WERI-Rb-1 (cell line): Measurements from ENCODE around the gene MED31.
"Not testable (repeated sequence)": the region's sequence is repeated elsewhere in the genome, so short reads cannot be mapped to it uniquely, and the experiment has no call there.

Source experiments
- DNase-seq: peaks from one replicate; pipeline ENCODE4 v3.0.0-alpha.2; 2020
- H3K27ac ChIP-seq: fragments of 250-450 bp; sonication (Bioruptor Pico); 2 replicates; pipeline ENCODE4 v1.5.1; 2020; ENCODE audit warnings: mild to moderate bottlenecking, moderate library complexity
- H3K27me3 ChIP-seq: fragments of 250-450 bp; sonication (Bioruptor Pico); 2 replicates; pipeline ENCODE4 v1.5.1; 2021; ENCODE audit warnings: mild to moderate bottlenecking, low read depth, moderate library complexity; ENCODE audit not compliant: insufficient read depth, severe bottlenecking
- H3K36me3 ChIP-seq: fragments of 250-450 bp; sonication (Bioruptor Pico); 2 replicates; pipeline ENCODE4 v1.5.1; 2020; ENCODE audit warnings: mild to moderate bottlenecking, moderate library complexity
- H3K4me3 ChIP-seq: 2 replicates; pipeline ENCODE4 v1.5.1; 2011; ENCODE audit warnings: low read depth, mild to moderate bottlenecking, control low read depth, low read length
- H3K9me3 ChIP-seq: fragments of 250-450 bp; sonication (Bioruptor Pico); 2 replicates; pipeline ENCODE4 v1.5.1; 2021; ENCODE audit warnings: mild to moderate bottlenecking, moderate library complexity; ENCODE audit not compliant: severe bottlenecking
- TF ChIP-seq, protein P1 (sequence below): IDR thresholded peaks from 2 replicates; pipeline ENCODE4 v1.5.1; 2011; ENCODE audit warnings: low read depth, mild to moderate bottlenecking, control low read depth, inconsistent platforms, low read length

The MED31 gene

GRCh38 chr17:6597727-6598126 is 53.7 kb downstream of the MED31 start:
- Histone ChIP-seq H3K36me3 (peaks cover 71% of the 10 kb centered on the region), H3K9me3 (no peaks in the 10 kb centered on the region), H3K27me3 (no peaks in the 10 kb centered on the region), H3K4me3 (no peak overlapping the region), H3K27ac (no peak overlapping the region)
- TF ChIP-seq, protein P1, sequence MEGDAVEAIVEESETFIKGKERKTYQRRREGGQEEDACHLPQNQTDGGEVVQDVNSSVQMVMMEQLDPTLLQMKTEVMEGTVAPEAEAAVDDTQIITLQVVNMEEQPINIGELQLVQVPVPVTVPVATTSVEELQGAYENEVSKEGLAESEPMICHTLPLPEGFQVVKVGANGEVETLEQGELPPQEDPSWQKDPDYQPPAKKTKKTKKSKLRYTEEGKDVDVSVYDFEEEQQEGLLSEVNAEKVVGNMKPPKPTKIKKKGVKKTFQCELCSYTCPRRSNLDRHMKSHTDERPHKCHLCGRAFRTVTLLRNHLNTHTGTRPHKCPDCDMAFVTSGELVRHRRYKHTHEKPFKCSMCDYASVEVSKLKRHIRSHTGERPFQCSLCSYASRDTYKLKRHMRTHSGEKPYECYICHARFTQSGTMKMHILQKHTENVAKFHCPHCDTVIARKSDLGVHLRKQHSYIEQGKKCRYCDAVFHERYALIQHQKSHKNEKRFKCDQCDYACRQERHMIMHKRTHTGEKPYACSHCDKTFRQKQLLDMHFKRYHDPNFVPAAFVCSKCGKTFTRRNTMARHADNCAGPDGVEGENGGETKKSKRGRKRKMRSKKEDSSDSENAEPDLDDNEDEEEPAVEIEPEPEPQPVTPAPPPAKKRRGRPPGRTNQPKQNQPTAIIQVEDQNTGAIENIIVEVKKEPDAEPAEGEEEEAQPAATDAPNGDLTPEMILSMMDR, result no peak
- no peak for DNase-seq

GRCh38 chr17:6596941-6597340 is 54.5 kb downstream of the MED31 start:
- Histone ChIP-seq H3K9me3 (no peaks in the 10 kb centered on the region), H3K27ac (no peak overlapping the region), H3K36me3 (peaks cover 73% of the 10 kb centered on the region), H3K4me3 (no peak overlapping the region), H3K27me3 (no peaks in the 10 kb centered on the region)
- TF ChIP-seq, protein P1, result no peak
- DNase-seq, result no peak

GRCh38 chr17:6596511-6596910 is 54.9 kb downstream of the MED31 start:
- TF ChIP-seq, protein P1, result no peak
- Histone ChIP-seq H3K36me3 (peaks cover 77% of the 10 kb centered on the region), H3K4me3 (no peak overlapping the region)

GRCh38 chr17:6596081-6596480 is 55.3 kb downstream of the MED31 start:
- H3K27me3 ChIP-seq, result no peaks in the 10 kb centered on the region
- H3K9me3 ChIP-seq, result no peaks in the 10 kb centered on the region
- no peak overlapping the region for H3K4me3 ChIP-seq
- TF ChIP-seq, protein P1, result no peak
- no peak overlapping the region for H3K27ac ChIP-seq
- H3K36me3 ChIP-seq, result peaks cover 78% of the 10 kb centered on the region
- no peak for DNase-seq

More at GRCh38 chr17:6596511-6596910, 54.9 kb downstream of the MED31 start:
- Histone ChIP-seq H3K27ac (no peak overlapping the region), H3K27me3 (no peaks in the 10 kb centered on the region), H3K9me3 (no peaks in the 10 kb centered on the region)
- no peak for DNase-seq

DNA sequence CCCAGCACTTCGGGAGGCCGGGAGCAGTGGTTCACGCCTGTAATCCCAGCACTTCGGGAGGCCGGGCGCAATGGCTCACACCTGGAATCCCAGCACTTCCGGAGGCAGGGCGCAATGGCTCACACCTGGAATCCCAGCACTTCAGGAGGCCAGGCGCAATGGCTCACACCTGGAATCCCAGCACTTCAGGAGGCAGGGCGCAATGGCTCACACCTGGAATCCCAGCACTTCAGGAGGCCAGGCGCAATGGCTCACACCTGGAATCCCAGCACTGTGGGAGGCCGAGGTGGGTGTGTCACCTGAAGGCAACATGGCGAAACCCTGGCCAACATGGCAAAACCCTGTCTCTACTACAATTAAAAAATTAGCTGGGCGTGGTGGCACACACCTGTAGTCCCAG is 58.0 kb downstream of the MED31 start:
- H3K36me3 ChIP-seq, result peaks cover 76% of the 10 kb centered on the region
- H3K27ac ChIP-seq, DNase-seq, H3K27me3 ChIP-seq, H3K4me3 ChIP-seq, H3K9me3 ChIP-seq: not testable (repeated sequence)
